GM19455 (cell line): Measurements from ENCODE around the gene CGB5.
"Not testable (repeated sequence)": the region's sequence is repeated elsewhere in the genome, so short reads cannot be mapped to it uniquely, and the experiment has no call there.

Experiments used
- ATAC-seq: cut with Tn5 transposase; IDR thresholded peaks from one replicate; pipeline ENCODE4 v1.9.1; 2021; ENCODE audit not compliant: unreplicated experiment

The CGB5 gene

DNA sequence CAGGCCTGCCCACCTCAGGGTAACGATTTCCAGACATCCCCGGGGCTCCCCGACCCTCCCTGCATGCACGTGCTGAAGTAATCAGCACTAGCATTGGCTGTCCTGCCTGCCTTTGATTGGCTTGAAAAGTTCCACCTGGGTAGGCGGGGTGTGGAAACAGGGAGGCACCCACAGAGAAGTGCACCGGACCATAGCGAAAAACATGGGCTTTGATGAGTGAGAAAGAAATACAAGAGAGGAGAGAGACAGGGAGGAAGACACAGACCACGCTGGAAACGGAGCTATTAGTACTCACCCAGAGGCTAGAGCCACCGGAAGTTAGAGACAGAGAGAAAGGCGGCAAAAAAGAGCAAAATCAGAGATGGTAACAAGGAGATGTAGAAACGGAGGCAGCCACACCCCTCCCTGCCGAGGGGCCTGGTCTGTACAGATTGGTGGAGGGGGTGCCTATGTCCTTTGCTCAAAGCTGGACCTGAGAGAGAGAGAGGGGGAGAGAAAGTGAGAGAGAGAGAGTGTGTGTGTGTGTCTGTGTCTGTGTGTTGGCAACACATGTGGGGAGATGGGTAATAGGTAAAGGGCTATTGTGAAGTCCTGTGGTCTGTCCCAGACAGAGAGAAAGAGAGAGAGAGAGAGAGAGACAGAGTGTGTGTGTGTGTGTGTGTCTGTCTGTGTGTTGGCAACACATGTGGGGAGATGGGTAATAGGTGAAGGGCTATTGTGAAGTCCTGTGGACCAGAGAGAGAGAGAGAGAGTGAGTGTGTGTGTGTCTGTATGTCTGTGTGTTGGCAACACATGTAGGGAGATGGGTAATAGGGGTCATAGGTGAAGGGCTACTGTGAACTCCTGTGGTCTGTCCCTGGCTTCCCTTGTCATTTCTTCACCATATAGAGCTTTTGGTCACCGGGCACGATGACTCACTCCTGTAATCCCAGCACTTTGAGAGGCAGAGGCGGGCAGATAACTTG lies 22.4 kb upstream of the CGB5 start:
- ATAC-seq: no peak

DNA sequence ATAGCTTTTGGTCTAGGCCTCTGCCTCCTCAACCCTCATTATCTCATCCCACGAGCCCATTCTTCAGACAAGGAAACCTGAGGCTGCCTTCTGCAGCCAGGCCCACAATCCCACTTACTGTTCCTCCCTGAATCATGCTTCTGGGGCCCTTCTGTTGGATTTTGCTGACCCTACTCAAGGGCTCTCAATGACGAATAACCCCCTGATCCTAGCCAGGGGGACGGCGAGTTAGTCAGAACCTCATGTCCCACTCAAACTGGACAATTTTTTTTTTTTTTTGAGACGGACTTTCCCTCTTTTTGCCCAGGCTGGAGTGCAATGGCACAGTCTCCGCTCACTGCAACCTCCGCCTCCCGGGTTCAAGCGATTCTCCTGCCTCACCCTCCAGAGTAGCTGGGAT lies 21.5 kb upstream of the CGB5 start:
- ATAC-seq: no peak

DNA sequence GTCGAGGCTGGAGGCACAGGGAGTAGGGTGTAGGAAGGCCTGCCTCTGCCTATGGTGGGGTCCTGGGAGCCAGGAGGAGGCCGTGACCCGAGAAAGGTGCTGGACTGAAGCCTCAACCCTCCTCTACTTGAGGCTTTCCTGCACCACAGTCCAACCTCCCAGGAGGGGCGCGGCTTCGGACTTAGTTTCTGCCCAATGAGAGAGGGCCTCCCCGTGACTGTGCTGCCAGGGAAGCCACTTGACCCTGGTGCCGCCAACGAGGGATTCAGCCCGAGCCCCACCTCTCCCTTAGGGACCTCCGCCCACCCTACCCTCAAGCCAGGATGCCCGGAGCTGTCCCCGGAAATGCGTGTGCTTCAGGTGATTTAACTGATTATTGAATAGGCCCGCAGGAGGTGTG lies 19.4 kb upstream of the CGB5 start, which contains the start of gene CGB3:
Gene CGB3 (minus strand): TSS at position 101 of the 400 bp plus-strand sequence. CDS start 362 bp downstream, outside the sequence.
- ATAC-seq: not testable (repeated sequence)

DNA sequence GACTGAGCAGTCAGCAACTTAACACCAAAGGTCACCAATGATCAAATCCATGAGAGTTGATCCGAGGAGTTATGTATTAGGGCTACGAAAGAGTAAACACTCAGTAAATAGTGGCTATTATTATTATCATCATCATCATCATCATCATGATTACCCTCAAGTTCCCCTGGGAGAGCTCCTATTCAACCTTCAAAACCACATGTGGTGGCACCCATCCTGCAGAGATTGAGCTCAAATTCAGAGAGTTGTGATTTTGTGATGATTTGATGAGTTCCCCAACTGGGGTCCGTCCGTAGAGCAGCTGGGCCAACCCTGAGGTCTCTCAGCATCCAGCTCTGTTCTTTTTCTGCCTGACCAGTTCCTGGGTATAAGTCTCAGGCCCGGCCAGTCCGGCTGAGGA lies 18.6 kb upstream of the CGB5 start:
- ATAC-seq: not testable (repeated sequence)

DNA sequence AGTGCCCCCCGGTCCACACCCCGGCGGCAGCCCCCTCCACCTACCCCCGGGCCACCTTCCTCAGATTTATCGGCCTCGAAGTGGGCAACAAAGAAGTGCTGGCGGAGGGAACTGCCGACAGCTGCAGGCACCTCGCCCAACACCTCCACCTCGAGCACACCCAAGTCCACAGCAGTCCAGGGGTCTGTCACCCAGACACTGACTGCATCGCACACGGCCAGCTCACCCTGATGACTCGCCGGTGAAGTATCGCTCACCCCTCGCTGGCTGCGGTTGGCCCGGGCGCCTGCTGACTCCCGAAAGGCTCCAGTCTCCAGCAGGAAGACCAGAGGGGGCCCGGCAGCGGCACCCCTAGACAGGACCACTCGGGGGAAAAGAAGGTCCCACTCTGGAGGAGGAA lies 18.0 kb upstream of the CGB5 start:
- ATAC-seq: not testable (repeated sequence)

DNA sequence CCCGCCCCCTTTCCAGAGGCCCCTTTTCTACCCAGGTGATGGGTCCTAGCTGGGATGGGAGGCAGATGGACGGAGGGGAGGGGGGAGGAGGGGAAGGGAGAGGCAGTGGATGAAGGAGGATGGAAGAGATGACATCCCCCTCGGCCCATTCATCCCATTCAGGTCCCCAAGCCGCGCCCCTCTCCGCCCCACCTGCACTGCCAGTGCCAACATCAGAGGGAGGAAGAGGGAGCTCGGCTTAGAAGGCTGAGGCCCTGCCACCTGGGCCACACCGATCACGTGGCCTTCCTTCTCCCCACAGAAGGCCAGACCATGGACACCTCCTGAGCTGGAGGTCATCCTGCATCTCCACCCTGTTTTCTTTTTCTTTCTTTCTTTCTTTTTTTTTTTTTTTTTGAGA lies 15.0 kb upstream of the CGB5 start:
- ATAC-seq: not testable (repeated sequence)

DNA sequence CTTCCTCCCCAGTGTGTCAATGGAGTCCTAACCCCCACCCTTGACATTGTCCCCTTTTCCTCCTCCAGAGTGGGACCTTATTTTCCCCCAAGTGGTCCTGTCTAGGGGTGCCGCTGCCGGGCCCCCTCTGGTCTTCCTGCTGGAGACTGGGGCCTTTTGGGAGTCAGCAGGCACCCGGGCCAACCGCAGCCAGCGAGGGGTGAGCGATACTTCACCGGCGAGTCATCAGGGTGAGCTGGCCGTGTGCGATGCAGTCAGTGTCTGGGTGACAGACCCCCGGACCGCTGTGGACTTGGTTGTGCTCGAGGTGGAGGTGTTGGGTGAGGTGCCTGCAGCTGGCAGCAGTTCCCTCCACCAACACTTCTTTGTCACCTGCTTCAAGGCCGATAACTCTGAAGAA lies 13.9 kb upstream of the CGB5 start:
- ATAC-seq: not testable (repeated sequence)

DNA sequence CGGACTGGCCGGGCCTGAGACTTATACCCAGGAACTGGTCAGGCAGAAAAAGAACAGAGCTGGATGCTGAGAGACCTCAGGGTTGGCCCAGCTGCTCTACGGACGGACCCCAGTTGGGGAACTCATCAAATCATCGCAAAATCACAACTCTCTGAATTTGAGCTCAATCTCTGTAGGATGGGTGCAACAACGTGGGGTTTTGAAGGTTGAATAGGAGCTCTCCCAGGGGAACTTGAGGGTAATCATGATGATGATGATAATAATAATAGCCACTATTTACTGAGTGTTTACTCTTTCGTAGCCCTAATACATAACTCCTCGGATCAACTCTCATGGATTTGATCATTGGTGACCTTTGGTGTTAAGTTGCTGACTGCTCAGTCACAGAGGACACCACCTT lies 13.3 kb upstream of the CGB5 start:
- ATAC-seq: not testable (repeated sequence)

DNA sequence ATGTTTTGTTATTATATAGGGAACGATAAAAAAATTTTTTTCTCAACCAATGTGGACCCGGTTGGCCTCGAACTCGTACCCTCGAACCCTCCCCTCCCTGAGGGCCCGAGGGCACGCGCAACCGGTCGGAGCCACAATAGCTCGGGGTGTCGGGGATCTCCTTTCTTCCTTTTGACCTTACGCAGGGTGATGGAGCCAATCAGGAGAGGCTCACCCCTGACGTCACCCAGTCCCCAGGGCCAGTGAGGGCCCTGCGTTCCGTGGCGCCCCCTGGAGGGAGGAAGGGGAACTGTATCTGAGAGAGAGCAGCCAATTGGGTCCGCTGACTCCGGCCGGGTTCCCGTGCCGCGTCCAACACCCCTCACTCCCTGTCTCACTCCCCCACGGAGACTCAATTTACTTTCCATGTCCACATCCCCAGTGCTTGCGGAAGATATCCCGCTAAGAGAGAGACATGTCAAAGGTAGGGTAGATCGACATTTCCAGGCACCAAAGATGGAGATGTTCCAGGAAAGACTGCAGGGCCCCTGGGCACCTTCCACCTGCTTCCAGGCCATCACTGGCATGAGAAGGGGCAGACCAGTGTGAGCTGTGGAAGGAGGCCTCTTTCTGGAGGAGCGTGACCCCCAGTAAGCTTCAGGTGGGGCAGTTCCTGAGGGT lies 11.9 kb upstream of the CGB5 start, which contains the start of gene CGB2:
Gene CGB2 (plus strand): TSS at position 249 of the 660 bp plus-strand sequence. CDS start 206 bp downstream, at position 455.
- ATAC-seq: not testable (repeated sequence)

DNA sequence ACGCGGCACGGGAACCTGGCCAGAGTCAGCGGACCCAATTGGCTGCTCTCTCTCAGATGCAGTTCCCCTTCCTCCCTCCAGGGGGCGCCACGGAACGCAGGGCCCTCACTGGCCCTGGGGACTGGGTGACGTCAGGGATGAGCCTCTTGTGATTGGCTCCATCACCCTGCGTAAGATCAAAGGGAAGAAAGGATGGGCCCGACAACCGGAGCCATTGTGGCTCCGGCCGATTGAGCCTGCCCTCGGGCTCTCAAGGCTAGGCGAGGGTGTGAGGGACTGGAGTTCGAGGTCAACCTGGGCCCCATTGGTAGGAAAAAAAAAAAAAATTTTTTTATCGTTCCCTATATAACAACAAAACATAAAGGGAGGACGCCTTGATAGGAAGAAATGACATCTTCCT lies 6.8 kb upstream of the CGB5 start, which contains the start of gene CGB1:
Gene CGB1 (minus strand): TSS at position 81 of the 400 bp plus-strand sequence. CDS start 184 bp downstream, outside the sequence.
- ATAC-seq: not testable (repeated sequence)

DNA sequence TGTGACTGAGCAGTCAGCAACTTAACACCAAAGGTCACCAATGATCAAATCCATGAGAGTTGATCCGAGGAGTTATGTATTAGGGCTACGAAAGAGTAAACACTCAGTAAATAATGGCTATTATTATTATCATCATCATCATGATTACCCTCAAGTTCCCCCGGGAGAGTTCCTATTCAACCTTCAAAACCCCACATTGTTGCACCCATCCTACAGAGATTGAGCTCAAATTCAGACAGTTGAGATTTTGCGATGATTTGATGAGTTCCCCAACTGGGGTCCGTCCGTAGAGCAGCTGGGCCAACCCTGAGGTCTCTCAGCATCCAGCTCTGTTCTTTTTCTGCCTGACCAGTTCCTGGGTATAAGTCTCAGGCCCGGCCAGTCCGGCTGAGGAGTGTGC lies 5.5 kb upstream of the CGB5 start:
- not testable (repeated sequence) for ATAC-seq

DNA sequence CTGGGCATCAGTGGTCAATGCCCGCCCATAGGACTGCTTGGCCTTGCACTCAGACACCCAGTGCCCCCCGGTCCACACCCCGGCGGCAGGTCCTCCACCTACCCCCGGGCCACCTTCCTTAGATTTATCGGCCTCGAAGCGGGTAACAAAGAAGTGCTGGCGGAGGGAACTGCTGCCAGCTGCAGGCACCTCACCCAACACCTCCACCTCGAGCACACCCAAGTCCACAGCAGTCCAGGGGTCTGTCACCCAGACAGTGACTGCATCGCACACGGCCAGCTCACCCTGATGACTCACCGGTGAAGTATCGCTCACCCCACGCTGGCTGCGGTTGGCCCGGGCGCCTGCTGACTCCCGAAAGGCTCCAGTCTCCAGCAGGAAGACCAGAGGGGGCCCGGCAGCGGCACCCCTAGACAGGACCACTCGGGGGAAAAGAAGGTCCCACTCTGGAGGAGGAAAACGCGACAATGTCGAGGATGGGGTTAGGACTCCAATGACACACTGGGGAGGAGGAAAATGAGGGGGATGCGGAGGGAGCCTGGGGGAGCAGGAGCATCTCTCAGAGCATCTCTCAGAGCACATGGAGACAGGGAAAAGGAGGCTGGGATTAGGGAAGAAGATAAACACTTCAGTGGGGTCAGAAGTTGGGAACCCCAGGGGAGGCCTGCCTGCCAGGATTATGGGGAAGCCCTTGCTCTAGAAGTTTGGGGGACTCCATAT lies 4.9 kb upstream of the CGB5 start:
- ATAC-seq: not testable (repeated sequence)

DNA sequence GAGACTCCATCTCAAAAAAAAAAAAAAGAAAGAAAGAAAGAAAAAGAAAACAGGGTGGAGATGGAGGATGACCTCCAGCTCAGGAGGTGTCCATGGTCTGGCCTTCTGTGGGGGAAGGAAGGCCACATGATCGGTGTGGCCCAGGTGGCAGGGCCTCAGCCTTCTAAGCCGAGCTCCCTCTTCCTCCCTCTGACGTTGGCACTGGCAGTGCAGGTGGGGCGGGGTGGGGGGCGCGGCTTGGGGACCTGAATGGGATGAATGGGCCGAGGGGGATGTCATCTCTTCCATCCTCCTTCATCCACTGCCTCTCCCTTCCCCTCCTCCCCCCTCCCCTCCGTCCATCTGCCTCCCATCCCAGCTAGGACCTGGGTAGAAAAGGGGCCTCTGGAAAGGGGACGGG lies 3.9 kb upstream of the CGB5 start:
- ATAC-seq: not testable (repeated sequence)

DNA sequence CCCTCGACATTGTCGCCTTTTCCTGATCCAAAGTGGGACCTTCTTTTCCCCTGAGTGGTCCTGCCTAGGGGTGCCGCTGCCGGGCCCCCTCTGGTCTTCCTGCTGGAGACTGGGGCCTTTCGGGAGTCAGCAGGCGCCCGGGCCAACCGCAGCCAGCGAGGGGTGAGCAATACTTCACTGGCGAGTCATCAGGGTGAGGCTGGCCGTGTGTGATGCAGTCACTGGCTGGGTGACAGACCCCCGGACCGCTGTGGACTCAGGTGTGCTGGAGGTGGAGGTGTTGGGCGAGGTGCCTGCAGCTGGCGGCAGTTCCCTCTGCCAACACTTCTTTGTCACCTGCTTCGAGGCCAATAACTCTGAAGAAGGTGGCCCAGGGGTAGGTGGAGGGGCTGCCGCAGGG lies 1.5 kb upstream of the CGB5 start:
- ATAC-seq: no peak

DNA sequence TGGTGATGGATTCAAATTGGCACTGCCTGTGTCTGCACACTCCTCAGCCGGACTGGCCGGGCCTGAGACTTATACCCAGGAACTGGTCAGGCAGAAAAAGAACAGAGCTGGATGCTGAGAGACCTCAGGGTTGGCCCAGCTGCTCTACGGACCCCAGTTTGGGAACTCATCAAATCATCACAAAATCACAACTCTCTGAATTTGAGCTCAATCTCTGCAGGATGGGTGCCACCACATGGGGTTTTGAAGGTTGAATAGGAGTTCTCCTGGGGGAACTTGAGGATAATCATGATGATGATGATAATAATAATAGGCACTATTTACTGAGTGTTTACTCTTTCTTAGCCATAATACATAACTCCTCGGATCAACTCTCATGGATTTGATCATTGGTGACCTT lies 982 bp upstream of the CGB5 start:
- not testable (repeated sequence) for ATAC-seq

DNA sequence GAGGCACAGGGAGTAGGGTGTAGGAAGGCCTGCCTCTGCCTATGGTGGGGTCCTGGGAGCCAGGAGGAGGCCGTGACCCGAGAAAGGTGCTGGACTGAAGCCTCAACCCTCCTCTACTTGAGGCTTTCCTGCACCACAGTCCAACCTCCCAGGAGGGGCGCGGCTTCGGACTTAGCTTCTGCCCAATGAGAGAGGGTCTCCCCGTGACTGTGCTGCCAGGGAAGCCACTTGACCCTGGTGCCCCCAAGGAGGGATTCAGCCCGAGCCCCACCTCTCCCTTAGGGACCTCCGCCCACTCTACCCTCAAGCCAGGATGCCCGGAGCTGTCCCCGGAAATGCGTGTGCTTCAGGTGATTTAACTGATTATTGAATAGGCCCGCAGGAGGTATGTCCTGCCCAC lies 5.4 kb downstream of the CGB5 start, which contains the start of gene CGB8:
Gene CGB8 (minus strand): TSS at position 101 of the 400 bp plus-strand sequence. CDS start 372 bp downstream, outside the sequence.
- ATAC-seq: not testable (repeated sequence)

DNA sequence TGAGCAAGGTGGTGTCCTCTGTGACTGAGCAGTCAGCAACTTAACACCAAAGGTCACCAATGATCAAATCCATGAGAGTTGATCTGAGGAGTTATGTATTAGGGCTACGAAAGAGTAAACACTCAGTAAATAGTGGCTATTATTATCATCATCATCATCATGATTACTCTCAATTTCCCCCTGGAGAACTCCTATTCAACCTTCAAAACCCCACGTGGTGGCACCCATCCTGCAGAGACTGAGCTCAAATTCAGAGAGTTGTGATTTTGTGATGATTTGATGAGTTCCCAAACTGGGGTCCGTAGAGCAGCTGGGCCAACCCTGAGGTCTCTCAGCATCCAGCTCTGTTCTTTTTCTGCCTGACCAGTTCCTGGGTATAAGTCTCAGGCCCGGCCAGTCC lies 6.2 kb downstream of the CGB5 start:
- ATAC-seq: not testable (repeated sequence)

DNA sequence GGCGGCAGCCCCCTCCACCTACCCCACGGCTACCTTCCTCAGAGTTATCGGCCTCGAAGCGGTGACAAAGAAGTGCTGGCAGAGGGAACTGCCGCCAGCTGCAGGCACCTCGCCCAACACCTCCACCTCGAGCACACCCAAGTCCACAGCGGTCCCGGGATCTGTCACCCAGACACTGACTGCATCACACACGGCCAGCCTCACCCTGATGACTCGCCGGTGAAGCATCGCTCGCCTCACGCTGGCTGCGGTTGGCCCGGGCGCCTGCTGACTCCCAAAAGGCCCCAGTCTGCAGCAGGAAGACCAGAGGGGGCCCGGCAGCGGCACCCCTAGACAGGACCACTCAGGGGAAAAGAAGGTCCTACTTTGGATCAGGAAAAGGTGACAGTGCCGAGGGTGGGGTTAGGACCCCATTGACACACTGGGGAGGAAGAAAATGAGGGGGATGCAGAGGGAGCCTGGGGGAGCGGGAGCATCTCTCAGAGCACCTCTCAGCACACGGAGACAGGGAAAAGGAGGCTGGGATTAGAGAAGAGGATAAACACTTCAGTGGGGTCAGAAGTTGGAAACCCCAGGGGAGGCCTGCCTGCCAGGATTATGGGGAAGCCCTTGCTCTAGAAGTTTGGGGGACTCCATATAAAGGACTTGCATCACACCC lies 6.9 kb downstream of the CGB5 start:
- not testable (repeated sequence) for ATAC-seq

DNA sequence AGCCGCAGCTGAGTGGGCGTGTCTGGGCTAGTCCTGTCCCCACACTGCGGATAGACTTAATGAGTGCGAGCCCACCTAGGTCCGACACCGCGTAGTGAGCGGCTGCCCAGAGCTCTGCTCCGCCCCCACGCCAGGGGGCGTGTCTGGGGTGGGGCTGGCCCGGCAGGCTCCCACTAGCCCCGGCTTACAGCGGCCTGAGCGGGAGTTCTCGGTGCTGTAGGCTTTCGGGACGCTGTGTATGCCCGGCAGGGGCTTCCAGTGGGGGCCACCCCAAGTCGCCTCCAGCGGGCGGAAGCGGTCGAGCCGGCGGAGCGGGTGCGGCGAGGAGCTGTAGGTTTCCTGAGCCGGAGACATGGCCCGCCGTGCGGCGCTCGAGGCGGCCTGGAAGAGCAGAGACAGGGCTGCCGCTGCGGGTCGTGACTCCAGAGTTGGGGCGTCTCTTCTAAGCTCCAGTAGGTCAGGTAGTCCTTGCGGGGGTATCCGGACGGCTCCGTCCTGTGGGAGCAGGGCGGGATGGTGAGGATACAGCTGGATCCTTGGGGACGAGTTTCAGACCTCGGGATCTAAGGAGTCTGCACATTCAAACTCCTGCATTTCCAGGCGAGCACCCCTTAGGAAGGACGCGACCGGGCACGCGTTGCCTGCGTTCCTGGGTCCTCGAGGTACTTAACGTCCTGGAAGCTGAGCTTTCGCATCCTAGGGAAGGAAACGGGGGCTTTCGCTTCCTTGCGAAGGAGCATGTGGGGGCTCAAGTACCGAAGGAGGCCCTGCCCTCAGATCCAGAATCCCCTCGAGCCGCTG lies 12.7 kb downstream of the CGB5 start:
- no peak for ATAC-seq
